ENCODE results near the gene HSD17B11. TPM values are rescaled to one million over a fixed set of nuclear protein-coding genes. Genes with fewer than 3 reads are reported as not detected.
A peak's percentile ranks its signal among the peaks of the same experiment; 100 is the strongest.

The HSD17B11 gene
- total and polyA plus RNA-seq, 2 of the 8 experiments (the other 6 are each of a cell fraction or from before 2014, with no cell fraction given): 6.0 to 9.0 TPM

DNA sequence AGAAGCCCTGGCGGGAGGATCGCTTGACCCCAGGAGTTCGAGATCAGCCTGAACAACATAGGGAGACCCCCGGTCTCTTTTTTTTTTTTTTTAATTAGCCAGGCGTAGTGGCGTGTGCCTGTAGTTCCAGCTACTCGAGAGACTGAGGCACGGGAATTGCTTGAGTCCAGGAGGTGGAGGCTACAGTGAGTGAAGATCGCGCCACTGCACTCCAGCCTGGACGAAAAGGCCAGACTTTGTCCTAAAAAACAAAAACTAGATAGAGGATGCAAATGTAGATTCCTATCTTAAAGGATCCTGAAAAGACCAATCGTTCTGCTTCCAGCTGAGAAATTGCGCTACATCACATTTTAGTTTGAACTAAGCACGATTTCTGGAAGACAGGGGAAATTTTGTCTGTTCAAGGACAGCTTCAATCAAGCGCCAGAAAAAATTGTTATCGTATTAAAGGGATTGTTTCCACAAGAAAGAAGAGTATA lies 627 bp upstream of the HSD17B11 start:
- no peak overlapping the region for H2BK12ac ChIP-seq (ENCODE audit: low read depth, low read length)
- H2BK5ac ChIP-seq (ENCODE audit: low read depth, low read length): no peak overlapping the region
- H3K18ac ChIP-seq (ENCODE audit: extremely low read depth, low read length): no peak overlapping the region
- H3K14ac ChIP-seq (ENCODE audit: insufficient read length): no peak overlapping the region
- CTCF ChIA-PET (ENCODE audit: partially characterized antibody): interaction anchor here (1.0 to 2.1 kb wide), 4 partner anchors 10 to 22 kb away, joined by 3 to 7 read pairs (median 4); no protein-coding TSS in a partner anchor
- no peak overlapping the region for H3K23ac ChIP-seq (ENCODE audit: insufficient read length)
- no peak overlapping the region for H2BK15ac ChIP-seq (ENCODE audit: low read length)
- no peak overlapping the region for H4K5ac ChIP-seq (ENCODE audit: insufficient read length, low read depth, low read length)
- TF ChIP-seq, protein P1, sequence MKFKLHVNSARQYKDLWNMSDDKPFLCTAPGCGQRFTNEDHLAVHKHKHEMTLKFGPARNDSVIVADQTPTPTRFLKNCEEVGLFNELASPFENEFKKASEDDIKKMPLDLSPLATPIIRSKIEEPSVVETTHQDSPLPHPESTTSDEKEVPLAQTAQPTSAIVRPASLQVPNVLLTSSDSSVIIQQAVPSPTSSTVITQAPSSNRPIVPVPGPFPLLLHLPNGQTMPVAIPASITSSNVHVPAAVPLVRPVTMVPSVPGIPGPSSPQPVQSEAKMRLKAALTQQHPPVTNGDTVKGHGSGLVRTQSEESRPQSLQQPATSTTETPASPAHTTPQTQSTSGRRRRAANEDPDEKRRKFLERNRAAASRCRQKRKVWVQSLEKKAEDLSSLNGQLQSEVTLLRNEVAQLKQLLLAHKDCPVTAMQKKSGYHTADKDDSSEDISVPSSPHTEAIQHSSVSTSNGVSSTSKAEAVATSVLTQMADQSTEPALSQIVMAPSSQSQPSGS (IDR thresholded peaks at IDR 0.05; ENCODE audit: low read length): no peak
- TF ChIP-seq JUN (IDR thresholded peaks at IDR 0.05; ENCODE audit: low read depth, low read length): no peak
- TF ChIP-seq, protein P2, sequence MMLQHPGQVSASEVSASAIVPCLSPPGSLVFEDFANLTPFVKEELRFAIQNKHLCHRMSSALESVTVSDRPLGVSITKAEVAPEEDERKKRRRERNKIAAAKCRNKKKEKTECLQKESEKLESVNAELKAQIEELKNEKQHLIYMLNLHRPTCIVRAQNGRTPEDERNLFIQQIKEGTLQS (IDR thresholded peaks at IDR 0.05; ENCODE audit: insufficient read depth, low read depth, low read length): no peak
- TF ChIP-seq, protein P3, sequence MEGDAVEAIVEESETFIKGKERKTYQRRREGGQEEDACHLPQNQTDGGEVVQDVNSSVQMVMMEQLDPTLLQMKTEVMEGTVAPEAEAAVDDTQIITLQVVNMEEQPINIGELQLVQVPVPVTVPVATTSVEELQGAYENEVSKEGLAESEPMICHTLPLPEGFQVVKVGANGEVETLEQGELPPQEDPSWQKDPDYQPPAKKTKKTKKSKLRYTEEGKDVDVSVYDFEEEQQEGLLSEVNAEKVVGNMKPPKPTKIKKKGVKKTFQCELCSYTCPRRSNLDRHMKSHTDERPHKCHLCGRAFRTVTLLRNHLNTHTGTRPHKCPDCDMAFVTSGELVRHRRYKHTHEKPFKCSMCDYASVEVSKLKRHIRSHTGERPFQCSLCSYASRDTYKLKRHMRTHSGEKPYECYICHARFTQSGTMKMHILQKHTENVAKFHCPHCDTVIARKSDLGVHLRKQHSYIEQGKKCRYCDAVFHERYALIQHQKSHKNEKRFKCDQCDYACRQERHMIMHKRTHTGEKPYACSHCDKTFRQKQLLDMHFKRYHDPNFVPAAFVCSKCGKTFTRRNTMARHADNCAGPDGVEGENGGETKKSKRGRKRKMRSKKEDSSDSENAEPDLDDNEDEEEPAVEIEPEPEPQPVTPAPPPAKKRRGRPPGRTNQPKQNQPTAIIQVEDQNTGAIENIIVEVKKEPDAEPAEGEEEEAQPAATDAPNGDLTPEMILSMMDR (IDR thresholded peaks at IDR 0.05; ENCODE audit: control extremely low read depth in 1 of 3, insufficient read depth in 1 of 3, low read depth in 1 of 3, low read length in 3 of 3): no peak
- no peak for TF ChIP-seq SRF (IDR thresholded peaks at IDR 0.05; ENCODE audit: low read depth, low read length)
- TF ChIP-seq GTF2F1 (IDR thresholded peaks at IDR 0.05; ENCODE audit: borderline replicate concordance, low read depth, low read length): no peak
- no peak for TF ChIP-seq FOSL1 (IDR thresholded peaks at IDR 0.05; ENCODE audit: insufficient read depth, low read depth, low read length)
- no peaks in the 10 kb centered on the region; a peak in 1 of 4 replicates for H3K79me2 ChIP-seq (ENCODE audit: control insufficient read depth in 1 of 2, insufficient read depth in 2 of 2, low read length in 2 of 2)
- H2BK120ac ChIP-seq (replicated peaks; ENCODE audit: low read depth, low read length): no peak overlapping the region
- H3K27me3 ChIP-seq (replicated peaks in 1 of 4; ENCODE audit: control insufficient read depth in 3 of 4, extremely low read depth in 1 of 4, insufficient read depth in 3 of 4, low read length in 3 of 4): no peaks in the 10 kb centered on the region
- WGBS, 2 experiments (ENCODE audit: extremely low coverage in 1 of 2, insufficient coverage in 1 of 2, insufficient read length in 1 of 2, insufficient replicate concordance in 2 of 2, low coverage in 1 of 2, low lambda C conversion rate in 2 of 2, missing lambda C conversion rate in 1 of 2): 46% methylated on average over 16 of the region's 16 CpGs; no CpG with 5 or more reads in 1 of the 2 experiments
- H2AK5ac ChIP-seq (ENCODE audit: low read depth, low read length): no peak overlapping the region
- H3K23me2 ChIP-seq (ENCODE audit: low read depth, low read length): 0 out of 2 replicates have a peak, but pooled peaks cover 3% of the 10 kb centered on the region
- peak overlapping the region; percentile 97 for H2AFZ ChIP-seq (ENCODE audit: low read length)
- H3K9ac ChIP-seq (replicated peaks in 1 of 4; ENCODE audit: extremely low read depth in 1 of 4, low read depth in 3 of 4, low read length in 3 of 4): peak overlapping the region in 2 of 4 experiments; percentile 7 to 37; a peak in 2 of 7 replicates
- H4K8ac ChIP-seq (ENCODE audit: extremely low read depth, insufficient read depth, low read length): peak overlapping the region; percentile 40; the same call in 1 of the 2 replicates
- peaks cover 2% of the 10 kb centered on the region; the same call in 1 of the 2 replicates for H3K79me1 ChIP-seq (ENCODE audit: low read depth, low read length)
- peak overlapping the region; percentile 61 to 78 (median 69) for H3K4me3 ChIP-seq (ENCODE audit: extremely low read depth in 1 of 4, insufficient read depth in 2 of 4, low read depth in 3 of 4, low read length in 4 of 4)
- peaks cover 0 to 1% of the 10 kb centered on the region in 2 experiments for H4K20me1 ChIP-seq (replicated peaks in 1 of 2; ENCODE audit: control insufficient read depth in 1 of 2, insufficient read depth in 2 of 2, low read length in 2 of 2)
- no peak overlapping the region for H2BK20ac ChIP-seq (ENCODE audit: low read length)
- H4K91ac ChIP-seq (replicated peaks; ENCODE audit: insufficient read length, low read length): no peak overlapping the region
- H3K56ac ChIP-seq (replicated peaks; ENCODE audit: insufficient read length, low read depth, low read length): no peak overlapping the region
- peak overlapping the region; percentile 65 to 69 for H3K4me2 ChIP-seq (ENCODE audit: insufficient read depth in 1 of 2, low read depth in 2 of 2, low read length in 2 of 2)
- H3K9me3 ChIP-seq (ENCODE audit: insufficient read depth in 2 of 2, low read depth in 1 of 2, low read length in 1 of 2): peaks cover 0 to 2% of the 10 kb centered on the region in 2 experiments; a peak in 1 of 4 replicates
- FAIRE-seq: no peak
- POLR2A ChIA-PET (ENCODE audit: partially characterized antibody): interaction anchor here (0.7 to 1.7 kb wide), 6 partner anchors 16 to 272 kb away, joined by 3 to 7 read pairs (median 3); partner anchors contain the start of gene NUDT9
- no peak overlapping the region for H3K27ac ChIP-seq (ENCODE audit: low read depth, low read length)
- DNase-seq (ENCODE audit: low read depth in 1 of 2, low spot score in 2 of 2): no peak
- no peak overlapping the region for H3K4ac ChIP-seq (replicated peaks; ENCODE audit: insufficient read length, low read depth, low read length)
- H3K4me1 ChIP-seq (replicated peaks in 1 of 4; ENCODE audit: control insufficient read depth in 3 of 4, insufficient read depth in 4 of 4, low read length in 3 of 4): no peaks in the 10 kb centered on the region; a peak in 1 of 7 replicates
- no peaks in the 10 kb centered on the region; a peak in 2 of 8 replicates for H3K36me3 ChIP-seq (ENCODE audit: control insufficient read depth in 2 of 4, insufficient read depth in 4 of 4, low read length in 3 of 4)

Data from H1 (cell line).